PC-3 (cell line): ENCODE results near the gene SPATA7. TPM values are rescaled to one million over a fixed set of nuclear protein-coding genes. Genes with fewer than 3 reads are reported as not detected.

ENCODE experiments used
- ATAC-seq: fragments of 200-7000 bp; cut with Tn5 transposase; 2 replicates; pipeline ENCODE4 v1.9.1; 2020; ENCODE audit warnings: mild to moderate bottlenecking, moderate library complexity
- BruUV-seq: library from RNA; stranded (reverse); fragments of 400-500 nt; replicated peaks from 2 replicates; lab custom pipeline; 2021; lab: Mats Ljungman, UMichigan
- CTCF ChIA-PET: fragments of 300-600 bp; sonication (Branson Sonifier 250); formaldehyde crosslinking; loops from one replicate; lab custom pipeline; 2022; ENCODE audit warnings: antibody characterized with exemption; lab: Charles Lee
- POLR2A ChIA-PET: fragments of 300-600 bp; sonication (Branson Sonifier 250); formaldehyde crosslinking; loops from one replicate; lab custom pipeline; 2022; ENCODE audit warnings: antibody characterized with exemption; ENCODE audit not compliant: unreplicated experiment; lab: Charles Lee
- DNase-seq: peaks from one replicate; pipeline ENCODE4 v3.0.0-alpha.2; 2015
- H2AFZ ChIP-seq: fragments of 300-600 bp; sonication (generic); 2 replicates; pipeline ENCODE4 v1.6.0; 2016; ENCODE audit warnings: antibody characterized with exemption, low read length
- H3F3A ChIP-seq: fragments of 300-600 bp; sonication (generic); one replicate; pipeline ENCODE4 v1.6.0; 2017; ENCODE audit warnings: antibody characterized with exemption, low read length, control low read depth, mild to moderate bottlenecking; ENCODE audit not compliant: unreplicated experiment
- H3K27ac ChIP-seq: fragments of 300-600 bp; sonication (generic); 2 replicates; pipeline ENCODE4 v1.5.1; 2016; ENCODE audit warnings: mild to moderate bottlenecking, low read length
- H3K27me3 ChIP-seq: fragments of 300-600 bp; sonication (generic); 2 replicates; pipeline ENCODE4 v1.6.1; 2016; ENCODE audit warnings: low read length, mixed read lengths
- H3K36me3 ChIP-seq: fragments of 300-600 bp; sonication (generic); 2 replicates; pipeline ENCODE4 v1.6.1; 2016; ENCODE audit warnings: low read depth, mixed run types, low read length, mixed read lengths
- H3K4me1 ChIP-seq: fragments of 300-600 bp; sonication (generic); 2 replicates; pipeline ENCODE4 v1.5.1; 2016; ENCODE audit warnings: low read length; ENCODE audit not compliant: insufficient read depth
- H3K4me2 ChIP-seq: fragments of 300-600 bp; sonication (generic); 2 replicates; pipeline ENCODE4 v1.6.0; 2016; ENCODE audit warnings: low read length
- H3K4me3 ChIP-seq: fragments of 300-600 bp; sonication (generic); 2 replicates; pipeline ENCODE4 v1.5.1; 2016; ENCODE audit warnings: mild to moderate bottlenecking, low read length, mixed read lengths
- H3K79me2 ChIP-seq: fragments of 300-600 bp; sonication (generic); 2 replicates; pipeline ENCODE4 v1.6.1; 2017; ENCODE audit warnings: low read length, mixed read lengths
- H3K9ac ChIP-seq: fragments of 300-600 bp; sonication (generic); 2 replicates; pipeline ENCODE4 v1.6.0; 2016; ENCODE audit warnings: mild to moderate bottlenecking, low read length
- H3K9me2 ChIP-seq: fragments of 300-600 bp; sonication (generic); replicated peaks from 2 replicates; pipeline ENCODE4 v1.6.1; 2016; ENCODE audit warnings: mixed run types, low read length, mixed read lengths
- H3K9me3 ChIP-seq: fragments of 300-600 bp; sonication (generic); 2 replicates; pipeline ENCODE4 v1.6.1; 2016; ENCODE audit warnings: low read length, mixed read lengths
- H4K20me1 ChIP-seq: fragments of 300-600 bp; sonication (generic); 2 replicates; pipeline ENCODE4 v1.6.1; 2016; ENCODE audit warnings: low read length, mixed read lengths
- CTCF ChIP-seq: fragments of 300-600 bp; sonication (generic); conservative IDR thresholded peaks from 2 replicates; pipeline ENCODE4 v1.5.1; 2017; ENCODE audit warnings: antibody characterized with exemption, low read depth, mild to moderate bottlenecking, low read length
- EZH2 ChIP-seq: fragments of 300-600 bp; sonication (generic); IDR thresholded peaks from one replicate; pipeline ENCODE4 v1.6.1; 2017; ENCODE audit warnings: antibody characterized with exemption, mild to moderate bottlenecking, low read length; ENCODE audit not compliant: unreplicated experiment
- EZH2phosphoT487 ChIP-seq: fragments of 300-600 bp; sonication (generic); IDR thresholded peaks from 2 replicates; pipeline ENCODE4 v1.6.1; 2018; ENCODE audit warnings: mild to moderate bottlenecking, antibody characterized with exemption, low read length, borderline replicate concordance
- intact Hi-C: fragments of 100-400 bp; cut with micrococcal nuclease; formaldehyde crosslinking; loops from 2 replicates; pipeline ENCODE4 v1.9.0; 2023
- total RNA-seq: library from RNA; depleted of rRNA; stranded (reverse); fragments of >200 nt; gene quantifications from 2 replicates; pipeline ENCODE4 v1.2.3, GENCODE V29; 2014

Gene SPATA7
- total RNA-seq, 1 experiment from 2014 or later = 2.8 TPM

DNA sequence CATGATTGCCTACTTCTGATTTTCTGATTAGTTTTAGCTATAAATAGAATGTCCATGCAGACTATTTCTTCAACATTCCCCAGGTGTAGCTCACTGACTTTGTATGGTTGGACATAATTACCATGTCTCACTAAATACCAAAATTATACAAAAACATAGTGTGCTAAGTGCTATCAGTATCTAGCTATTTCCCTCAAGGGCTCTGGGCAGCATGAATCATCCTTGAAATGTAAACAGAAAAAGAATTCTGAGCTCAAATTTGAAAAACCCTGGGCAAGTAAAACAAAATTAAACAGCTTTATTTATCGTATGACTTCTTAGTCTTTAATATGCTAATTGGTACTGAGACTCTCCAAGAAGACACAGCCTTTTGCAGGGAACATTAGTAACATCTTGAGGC is 82.9 kb downstream of the SPATA7 start:
- POLR2A ChIA-PET = interaction anchor here (0.6 kb wide), 2 partner anchors 235 to 410 kb away, joined by 3 to 6 read pairs; no protein-coding TSS in a partner anchor
- Histone ChIP-seq H4K20me1 (no peaks in the 10 kb centered on the region), H3K4me1 (peaks cover 15% of the 10 kb centered on the region), H3K27ac (no peak overlapping the region), H3K79me2 (no peaks in the 10 kb centered on the region), H3F3A (no peaks in the 10 kb centered on the region), H3K9me2 (no peaks in the 10 kb centered on the region), H3K27me3 (no peaks in the 10 kb centered on the region), H3K9ac (no peak overlapping the region), H3K9me3 (no peaks in the 10 kb centered on the region), H2AFZ (no peak overlapping the region), H3K36me3 (0 out of 2 replicates have a peak, but pooled peaks cover 3% of the 10 kb centered on the region), H3K4me3 (no peak overlapping the region), H3K4me2 (peak overlapping the region; percentile 41)
- ATAC-seq (peak; percentile 84), DNase-seq (peak; percentile 69)
- CTCF ChIA-PET = interaction anchor here (1.0 kb wide), 2 partner anchors 91 to 279 kb away, joined by 5 read pairs; no protein-coding TSS in a partner anchor
- TF ChIP-seq EZH2phosphoT487 = no peak
- no peak for TF ChIP-seq EZH2
- TF ChIP-seq CTCF = no peak
- no TSS peak for BruUV-seq
- intact Hi-C loops = loop anchor here (1.0 to 10.0 kb wide), 2 partner anchors 92 to 454 kb away; no protein-coding TSS in a partner anchor

- peaks cover 15% of the 10 kb centered on the region for H3K4me1 ChIP-seq
- ChIA-PET CTCF (no interaction called here), POLR2A (interaction anchor here (0.7 kb wide), 1 partner anchor 43 kb away, joined by 3 read pairs; no protein-coding TSS in a partner anchor)
- no peak overlapping the region for H2AFZ ChIP-seq
- H3F3A ChIP-seq = no peaks in the 10 kb centered on the region
- H4K20me1 ChIP-seq = no peaks in the 10 kb centered on the region
- no peak overlapping the region for H3K4me3 ChIP-seq
- no peak overlapping the region for H3K9ac ChIP-seq
- no TSS peak for BruUV-seq
- DNase-seq (peak; percentile 54), ATAC-seq (no peak; the same call in 1 of the 2 replicates)
- no peaks in the 10 kb centered on the region for H3K27me3 ChIP-seq
- no peaks in the 10 kb centered on the region for H3K9me3 ChIP-seq
- no peaks in the 10 kb centered on the region for H3K79me2 ChIP-seq
- no peaks in the 10 kb centered on the region for H3K9me2 ChIP-seq
- 0 out of 2 replicates have a peak, but pooled peaks cover 3% of the 10 kb centered on the region for H3K36me3 ChIP-seq
- H3K27ac ChIP-seq = no peak overlapping the region
- TF ChIP-seq EZH2 = no peak
- TF ChIP-seq EZH2phosphoT487 = no peak
- no peak for TF ChIP-seq CTCF
- H3K4me2 ChIP-seq = no peak overlapping the region
- intact Hi-C loops = no loop called here
These were observed 85.3 kb downstream of the SPATA7 start for GRCh38 chr14:88470542-88471440.

DNA sequence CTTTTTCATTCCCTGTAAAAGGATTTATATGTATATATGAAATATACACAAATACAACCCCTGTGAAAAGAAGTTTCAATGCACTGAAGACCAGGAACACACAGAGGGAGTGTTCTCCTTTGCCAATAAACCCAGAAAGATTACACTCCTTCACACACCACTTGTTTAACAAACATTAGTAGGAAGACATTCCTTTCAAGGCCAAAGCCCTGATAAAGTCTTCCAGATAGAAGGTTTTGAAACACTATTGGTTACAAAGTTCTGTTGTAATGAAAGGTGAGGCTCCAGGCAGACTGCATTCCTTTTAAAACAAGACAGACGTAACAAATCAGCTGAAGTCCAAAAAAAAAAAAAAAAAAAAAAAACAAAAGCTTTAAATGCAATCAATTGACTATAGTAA is 88.3 kb downstream of the SPATA7 start:
- Histone ChIP-seq H3K9me2 (no peaks in the 10 kb centered on the region), H3K79me2 (no peaks in the 10 kb centered on the region), H3K36me3 (no peaks in the 10 kb centered on the region), H2AFZ (no peak overlapping the region), H3K27ac (no peak overlapping the region), H3K4me1 (peaks cover 16% of the 10 kb centered on the region), H3K9ac (no peak overlapping the region), H3K27me3 (no peaks in the 10 kb centered on the region), H3F3A (no peaks in the 10 kb centered on the region), H3K4me2 (no peak overlapping the region), H4K20me1 (no peaks in the 10 kb centered on the region), H3K4me3 (no peak overlapping the region), H3K9me3 (no peaks in the 10 kb centered on the region)
- CTCF ChIA-PET = no interaction called here
- intact Hi-C loops = no loop called here
- POLR2A ChIA-PET = no interaction called here
- no peak for DNase-seq
- TF ChIP-seq EZH2phosphoT487 (no peak), EZH2 (no peak), CTCF (no peak)
- no TSS peak for BruUV-seq
- ATAC-seq = no peak
